Stimulated activated naive CD8-positive, alpha-beta T cell treated with anti-CD3 and anti-CD28 coated beads, Interleukin-15, amount 100 ng/mL, for 72 hours (primary cell): Measurements from ENCODE around the gene PAPLN.

Experiments used
- ATAC-seq: fragments of 150-1000 bp; cut with Tn5 transposase; 2 replicates; pipeline ENCODE4 v1.10.0; 2021; ENCODE audit warnings: mild to moderate bottlenecking, moderate library complexity
- DNase-seq, 2 donors: peaks; one replicate each; pipeline ENCODE4 v3.0.0; 2021 to 2022
- H3K27ac Mint-ChIP-seq, 2 donors: one replicate each; pipeline ENCODE4 v1.8.0; 2022; ENCODE audit warnings: mild to moderate bottlenecking in 2 of 2, mixed read lengths in 2 of 2, moderate library complexity in 2 of 2
- H3K27me3 Mint-ChIP-seq: one replicate; pipeline ENCODE4 v1.8.0; 2022; ENCODE audit warnings: mixed read lengths
- H3K4me1 Mint-ChIP-seq: one replicate; pipeline ENCODE4 v1.8.0; 2022; ENCODE audit warnings: mild to moderate bottlenecking, mixed read lengths
- H3K4me3 Mint-ChIP-seq, 2 donors: one replicate each; pipeline ENCODE4 v1.8.0; 2022; ENCODE audit warnings: mild to moderate bottlenecking in 2 of 2, mixed read lengths in 2 of 2, moderate library complexity in 1 of 2
- H3K9me3 Mint-ChIP-seq, 2 donors: one replicate each; pipeline ENCODE4 v1.8.0; 2022; ENCODE audit warnings: mixed read lengths in 2 of 2

PAPLN gene

GRCh38 chr14:73221945-73222344, 15.4 kb upstream of the PAPLN start:
- DNase-seq, result no peak
- Mint-ChIP-seq H3K27me3 (no peaks in the 10 kb centered on the region), H3K27ac (no peak overlapping the region), H3K9me3 (no peaks in the 10 kb centered on the region), H3K4me1 (peaks cover 16% of the 10 kb centered on the region), H3K4me3 (no peak overlapping the region)
- ATAC-seq, result no peak

GRCh38 chr14:73223049-73223448, 14.3 kb upstream of the PAPLN start:
- Mint-ChIP-seq H3K9me3 (no peaks in the 10 kb centered on the region), H3K4me3 (no peak overlapping the region), H3K27ac (no peak overlapping the region), H3K27me3 (no peaks in the 10 kb centered on the region), H3K4me1 (peaks cover 17% of the 10 kb centered on the region)
- ATAC-seq (peak; percentile 87), DNase-seq (no peak)

GRCh38 chr14:73225496-73225895, 11.8 kb upstream of the PAPLN start:
- no peak overlapping the region for H3K27ac Mint-ChIP-seq
- no peak for DNase-seq
- no peak overlapping the region for H3K4me3 Mint-ChIP-seq
- no peaks in the 10 kb centered on the region for H3K27me3 Mint-ChIP-seq
- H3K4me1 Mint-ChIP-seq, result peaks cover 21% of the 10 kb centered on the region
- H3K9me3 Mint-ChIP-seq, result no peaks in the 10 kb centered on the region
- ATAC-seq, result no peak

- Mint-ChIP-seq H3K27ac (no peak overlapping the region), H3K27me3 (peaks cover 10% of the 10 kb centered on the region), H3K4me3 (no peak overlapping the region), H3K9me3 (no peaks in the 10 kb centered on the region), H3K4me1 (peaks cover 6% of the 10 kb centered on the region)
- no peak for ATAC-seq
- no peak for DNase-seq
Measured at GRCh38 chr14:73227812-73228781, 9.2 kb upstream of the PAPLN start.

- Mint-ChIP-seq H3K27ac (no peak overlapping the region), H3K9me3 (no peaks in the 10 kb centered on the region)
Measured at GRCh38 chr14:73230051-73230450, 7.3 kb upstream of the PAPLN start.

GRCh38 chr14:73231981-73232851, 5.1 kb upstream of the PAPLN start:
- DNase-seq (no peak), ATAC-seq (peak; percentile 55)
- Mint-ChIP-seq H3K9me3 (no peaks in the 10 kb centered on the region), H3K27ac (no peak overlapping the region), H3K27me3 (peaks cover 51% of the 10 kb centered on the region), H3K4me3 (no peak overlapping the region), H3K4me1 (peaks cover 18% of the 10 kb centered on the region)

More at GRCh38 chr14:73230051-73230450, 7.3 kb upstream of the PAPLN start:
- peaks cover 5% of the 10 kb centered on the region for H3K4me1 Mint-ChIP-seq
- no peak overlapping the region for H3K4me3 Mint-ChIP-seq
- H3K27me3 Mint-ChIP-seq, result peaks cover 29% of the 10 kb centered on the region
- ATAC-seq, result no peak
- no peak for DNase-seq

GRCh38 chr14:73232984-73233383, 4.3 kb upstream of the PAPLN start:
- DNase-seq (no peak), ATAC-seq (no peak)
- Mint-ChIP-seq H3K4me3 (no peak overlapping the region), H3K4me1 (peaks cover 20% of the 10 kb centered on the region), H3K9me3 (no peaks in the 10 kb centered on the region), H3K27ac (no peak overlapping the region), H3K27me3 (peaks cover 56% of the 10 kb centered on the region)

- Mint-ChIP-seq H3K27ac (no peak overlapping the region), H3K27me3 (peaks cover 62% of the 10 kb centered on the region), H3K9me3 (no peaks in the 10 kb centered on the region), H3K4me1 (peaks cover 21% of the 10 kb centered on the region), H3K4me3 (no peak overlapping the region)
- no peak for ATAC-seq
- no peak for DNase-seq
Measured at GRCh38 chr14:73233564-73233963, 3.7 kb upstream of the PAPLN start.

- Mint-ChIP-seq H3K4me1 (peaks cover 23% of the 10 kb centered on the region), H3K9me3 (no peaks in the 10 kb centered on the region), H3K27ac (no peak overlapping the region), H3K27me3 (peaks cover 67% of the 10 kb centered on the region), H3K4me3 (no peak overlapping the region)
- ATAC-seq, result no peak
- no peak for DNase-seq
Measured at GRCh38 chr14:73234029-73234428, 3.3 kb upstream of the PAPLN start.

GRCh38 chr14:73234586-73235394, 2.5 kb upstream of the PAPLN start:
- Mint-ChIP-seq H3K27ac (no peak overlapping the region), H3K9me3 (no peaks in the 10 kb centered on the region), H3K27me3 (peaks cover 74% of the 10 kb centered on the region), H3K4me3 (no peak overlapping the region), H3K4me1 (peaks cover 29% of the 10 kb centered on the region)
- DNase-seq, result no peak
- no peak for ATAC-seq

- Mint-ChIP-seq H3K4me1 (peaks cover 37% of the 10 kb centered on the region), H3K4me3 (no peak overlapping the region), H3K9me3 (no peaks in the 10 kb centered on the region), H3K27me3 (peaks cover 83% of the 10 kb centered on the region), H3K27ac (peak overlapping the region in 1 of 2 donors; percentile 42)
- DNase-seq, result no peak
- ATAC-seq, result no peak
Measured at GRCh38 chr14:73235531-73236155, 1.7 kb upstream of the PAPLN start.

- Mint-ChIP-seq H3K27me3 (peaks cover 88% of the 10 kb centered on the region), H3K27ac (no peak overlapping the region), H3K9me3 (no peaks in the 10 kb centered on the region), H3K4me3 (peak overlapping the region in 1 of 2 donors; percentile 38), H3K4me1 (peaks cover 41% of the 10 kb centered on the region)
- DNase-seq, result no peak
- no peak for ATAC-seq
Measured at GRCh38 chr14:73236157-73236556, 1.1 kb upstream of the PAPLN start.

GRCh38 chr14:73236752-73237218, 521 bp upstream of the PAPLN start:
- peaks cover 94% of the 10 kb centered on the region for H3K27me3 Mint-ChIP-seq
- no peak for ATAC-seq
- H3K27ac Mint-ChIP-seq, result no peak overlapping the region
- peak overlapping the region; percentile 50 to 67 for H3K4me3 Mint-ChIP-seq
- H3K4me1 Mint-ChIP-seq, result peaks cover 41% of the 10 kb centered on the region
- no peaks in the 10 kb centered on the region for H3K9me3 Mint-ChIP-seq
- no peak for DNase-seq

- no peak overlapping the region for H3K27ac Mint-ChIP-seq
- H3K27me3 Mint-ChIP-seq, result peaks cover 98% of the 10 kb centered on the region
- no peaks in the 10 kb centered on the region for H3K9me3 Mint-ChIP-seq
- H3K4me3 Mint-ChIP-seq, result peak overlapping the region; percentile 59 to 72
- ATAC-seq (peak; percentile 44), DNase-seq (no peak)
- H3K4me1 Mint-ChIP-seq, result peaks cover 47% of the 10 kb centered on the region
Measured at GRCh38 chr14:73237786-73238423, 599 bp downstream of the PAPLN start.
